Measurements from ENCODE around the gene FKRP.

DNA sequence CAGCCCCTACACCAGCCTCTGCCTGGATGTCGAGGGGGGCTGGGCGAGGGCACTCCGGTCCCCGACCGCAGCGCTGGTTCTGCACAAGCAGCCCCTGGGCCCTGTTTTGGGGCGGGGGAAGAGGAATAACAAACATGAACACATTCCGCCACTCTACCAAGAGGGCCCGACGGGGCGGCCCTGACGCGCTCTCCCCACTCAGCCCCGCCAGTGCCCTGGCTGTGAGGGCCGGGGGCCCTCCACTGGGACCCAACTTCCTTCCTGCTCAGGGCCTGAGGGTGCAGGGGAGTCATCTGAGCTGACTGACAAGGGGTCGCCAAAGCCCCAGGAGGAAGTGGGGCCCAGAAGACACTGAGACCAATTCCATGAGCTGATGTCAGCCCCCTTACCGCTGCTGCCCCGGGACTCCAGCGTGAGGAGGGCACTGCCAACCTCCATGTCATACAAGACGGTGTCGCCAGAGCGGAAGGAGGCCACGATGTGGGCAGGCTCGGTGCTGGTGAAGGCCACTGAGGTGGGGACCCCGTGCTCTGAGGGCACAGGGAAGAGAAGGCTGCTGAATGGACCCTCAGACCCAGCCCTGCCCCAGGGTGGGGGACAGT lies 23.3 kb upstream of the FKRP start:
- TF ChIP-seq CTCF (conservative IDR thresholded peaks at IDR 0.05; ENCODE audit: low read length) (no peak), EZH2phosphoT487 (IDR thresholded peaks at IDR 0.05; ENCODE audit: borderline replicate concordance, low read depth, low read length) (no peak)
